Brain microvascular endothelial cell (primary cell): ENCODE measurements around the gene MACROH2A1.

Experiments
- DNase-seq: peaks from one replicate; pipeline ENCODE4 v3.0.0-alpha.2; 2020
- H3K27ac ChIP-seq: fragments of 250-450 bp; sonication (Bioruptor Pico); 2 replicates; pipeline ENCODE4 v1.5.1; 2020; ENCODE audit warnings: mild to moderate bottlenecking, moderate library complexity
- H3K27me3 ChIP-seq: fragments of 250-450 bp; sonication (Bioruptor Pico); replicated peaks from 2 replicates; pipeline ENCODE4 v1.5.1; 2020; ENCODE audit warnings: mild to moderate bottlenecking
- H3K36me3 ChIP-seq: fragments of 250-450 bp; sonication (Bioruptor Pico); replicated peaks from 2 replicates; pipeline ENCODE4 v1.5.1; 2020; ENCODE audit warnings: mild to moderate bottlenecking
- H3K4me3 ChIP-seq: 2 replicates; pipeline ENCODE4 v1.5.1; 2011; ENCODE audit warnings: low read depth, mild to moderate bottlenecking, control low read depth, low read length, moderate library complexity
- CTCF ChIP-seq: IDR thresholded peaks from 2 replicates; pipeline ENCODE4 v1.5.1; 2011; ENCODE audit warnings: low read depth, mild to moderate bottlenecking, moderate library complexity, low read length, control low read depth, inconsistent platforms; ENCODE audit errors: missing control alignments
- in situ Hi-C: cut with HindIII; loops from 2 replicates; pipeline ENCODE4 v1.10.0; 2017; ENCODE audit warnings: low sequenced_read_pairs, low pct_ligation_motif_present

Gene MACROH2A1

GRCh38 chr5:135295852-135296251 lies 103.2 kb downstream of the MACROH2A1 start:
- H3K36me3 ChIP-seq = no peaks in the 10 kb centered on the region
- TF ChIP-seq CTCF = no peak
- H3K4me3 ChIP-seq = no peak overlapping the region
- DNase-seq = no peak
- in situ Hi-C loops = no loop called here
- H3K27me3 ChIP-seq = no peaks in the 10 kb centered on the region
- no peak overlapping the region for H3K27ac ChIP-seq

- Histone ChIP-seq H3K36me3 (no peaks in the 10 kb centered on the region), H3K27ac (no peak overlapping the region), H3K27me3 (no peaks in the 10 kb centered on the region), H3K4me3 (no peak overlapping the region)
- no peak for TF ChIP-seq CTCF
- DNase-seq = no peak
- in situ Hi-C loops = no loop called here
These were observed 104.2 kb downstream of the MACROH2A1 start for GRCh38 chr5:135294793-135295192.

- Histone ChIP-seq H3K27me3 (no peaks in the 10 kb centered on the region), H3K27ac (no peak overlapping the region), H3K36me3 (no peaks in the 10 kb centered on the region), H3K4me3 (no peak overlapping the region)
- no peak for TF ChIP-seq CTCF
- DNase-seq = no peak
- in situ Hi-C loops = no loop called here
These were observed 109.4 kb downstream of the MACROH2A1 start for GRCh38 chr5:135289651-135290050.

GRCh38 chr5:135287551-135287950 lies 111.5 kb downstream of the MACROH2A1 start:
- H3K36me3 ChIP-seq = no peaks in the 10 kb centered on the region
- no peaks in the 10 kb centered on the region for H3K27me3 ChIP-seq
- no peak for DNase-seq
- in situ Hi-C loops = no loop called here
- no peak for TF ChIP-seq CTCF
- H3K27ac ChIP-seq = no peak overlapping the region
- no peak overlapping the region for H3K4me3 ChIP-seq
